Type B pancreatic cell (in vitro differentiated cells): ENCODE measurements around the gene KRT36. TPM values are rescaled to one million over a fixed set of nuclear protein-coding genes. Genes with fewer than 3 reads are reported as not detected.

Source experiments
- DNase-seq: peaks from one replicate; pipeline ENCODE4 v3.0.0; 2021; ENCODE audit warnings: mixed read lengths; ENCODE audit not compliant: unreplicated experiment; ENCODE audit errors: extremely low spot score
- H3K27ac Mint-ChIP-seq: 2 replicates; pipeline ENCODE4 v1.8.0; 2021; ENCODE audit warnings: mild to moderate bottlenecking, mixed read lengths
- H3K27me3 Mint-ChIP-seq: 2 replicates; pipeline ENCODE4 v1.8.0; 2021; ENCODE audit warnings: mixed read lengths
- H3K36me3 Mint-ChIP-seq: 2 replicates; pipeline ENCODE4 v1.8.0; 2021; ENCODE audit warnings: mixed read lengths
- H3K4me1 Mint-ChIP-seq: one replicate; pipeline ENCODE4 v1.8.0; 2021; ENCODE audit warnings: mixed read lengths; ENCODE audit not compliant: unreplicated experiment
- H3K4me3 Mint-ChIP-seq: 2 replicates; pipeline ENCODE4 v1.8.0; 2021; ENCODE audit warnings: mild to moderate bottlenecking, mixed read lengths
- H3K9me3 Mint-ChIP-seq: 2 replicates; pipeline ENCODE4 v1.8.0; 2021; ENCODE audit warnings: mixed read lengths
- CTCF ChIP-seq: fragments of 200-600 bp; sonication (generic); conservative IDR thresholded peaks from 2 replicates; pipeline ENCODE4 v1.5.0; 2021; ENCODE audit warnings: antibody characterized with exemption, mild to moderate bottlenecking
- total RNA-seq: library from RNA; stranded (reverse); gene quantifications from 2 replicates; pipeline ENCODE4 v1.2.1, GENCODE V29; 2021; ENCODE audit warnings: low replicate concordance

The KRT36 gene
- total RNA-seq, 1 donor from 2014 or later: 0.17 TPM

GRCh38 chr17:41531993-41532392 lies 42.3 kb upstream of the KRT36 start:
- peaks cover 31% of the 10 kb centered on the region for H3K27me3 Mint-ChIP-seq
- peaks cover under 1% of the 10 kb centered on the region for H3K36me3 Mint-ChIP-seq
- H3K4me1 Mint-ChIP-seq: peaks cover 24% of the 10 kb centered on the region
- DNase-seq: no peak
- TF ChIP-seq CTCF: no peak
- H3K9me3 Mint-ChIP-seq: no peaks in the 10 kb centered on the region
- no peak overlapping the region for H3K4me3 Mint-ChIP-seq
- H3K27ac Mint-ChIP-seq: no peak overlapping the region

- DNase-seq: no peak
- H3K4me3 Mint-ChIP-seq: peak overlapping the region; percentile 89
- no peaks in the 10 kb centered on the region for H3K9me3 Mint-ChIP-seq
- H3K27ac Mint-ChIP-seq: peak overlapping the region; percentile 99
- peaks cover 11% of the 10 kb centered on the region for H3K36me3 Mint-ChIP-seq
- no peak for TF ChIP-seq CTCF
- peaks cover 46% of the 10 kb centered on the region for H3K27me3 Mint-ChIP-seq
- peaks cover 21% of the 10 kb centered on the region for H3K4me1 Mint-ChIP-seq
These were observed 40.6 kb upstream of the KRT36 start for GRCh38 chr17:41530062-41531048.

- Mint-ChIP-seq H3K4me1 (peaks cover 17% of the 10 kb centered on the region), H3K27ac (peak overlapping the region; percentile 99), H3K4me3 (peak overlapping the region; percentile 89), H3K36me3 (peaks cover 17% of the 10 kb centered on the region), H3K27me3 (peaks cover 46% of the 10 kb centered on the region), H3K9me3 (no peaks in the 10 kb centered on the region)
- TF ChIP-seq CTCF: no peak
- no peak for DNase-seq
These were observed 39.8 kb upstream of the KRT36 start for GRCh38 chr17:41529491-41529915.

- Mint-ChIP-seq H3K27ac (peak overlapping the region; percentile 99), H3K4me1 (peaks cover 17% of the 10 kb centered on the region), H3K9me3 (no peaks in the 10 kb centered on the region), H3K27me3 (peaks cover 46% of the 10 kb centered on the region), H3K4me3 (peak overlapping the region; percentile 89), H3K36me3 (peaks cover 17% of the 10 kb centered on the region)
- TF ChIP-seq CTCF: no peak
- DNase-seq: no peak
These were observed 39.2 kb upstream of the KRT36 start for GRCh38 chr17:41528959-41529353.

GRCh38 chr17:41527063-41528023 lies 37.6 kb upstream of the KRT36 start:
- H3K4me1 Mint-ChIP-seq: peaks cover 17% of the 10 kb centered on the region
- TF ChIP-seq CTCF: no peak
- H3K27ac Mint-ChIP-seq: peak overlapping the region; percentile 99
- H3K36me3 Mint-ChIP-seq: peaks cover 21% of the 10 kb centered on the region
- peaks cover 42% of the 10 kb centered on the region for H3K27me3 Mint-ChIP-seq
- H3K9me3 Mint-ChIP-seq: no peaks in the 10 kb centered on the region
- peak overlapping the region; percentile 89 for H3K4me3 Mint-ChIP-seq
- no peak for DNase-seq
